Measurements from ENCODE around the gene MSL3B.

Gene MSL3B

DNA sequence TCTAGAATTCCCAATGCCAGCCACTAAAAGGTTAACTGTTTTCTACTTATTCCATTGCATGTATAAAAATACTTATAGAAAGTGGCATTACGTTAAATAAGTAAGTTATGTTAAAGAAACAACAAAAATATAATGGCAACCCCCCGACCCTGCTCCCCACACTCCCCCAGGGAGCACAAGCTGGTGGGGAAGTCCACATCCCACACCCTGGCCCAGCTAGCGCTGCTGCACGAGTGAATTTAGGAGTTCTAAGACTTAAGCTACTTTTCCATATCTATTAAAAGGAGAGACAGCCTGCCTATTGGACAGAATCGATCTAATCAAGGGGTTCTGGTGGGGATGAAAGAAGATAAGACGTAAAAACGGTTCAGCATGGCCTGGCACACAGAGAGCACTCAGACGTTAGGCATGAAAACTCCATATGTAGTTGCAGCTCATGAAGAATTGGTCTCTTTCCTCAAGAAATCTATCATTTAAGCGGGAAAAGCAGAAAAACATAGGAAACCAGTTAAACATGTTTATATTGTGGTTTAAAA, 30.4 kb downstream of the MSL3B start:
- DNase-seq (ENCODE audit: low read depth): no peak
- no peak overlapping the region for H3K4me3 ChIP-seq (ENCODE audit: low read depth, low read length)
- no peak for TF ChIP-seq MYC (IDR thresholded peaks at IDR 0.05; ENCODE audit: low read depth, low read length)
- TF ChIP-seq, protein P1, sequence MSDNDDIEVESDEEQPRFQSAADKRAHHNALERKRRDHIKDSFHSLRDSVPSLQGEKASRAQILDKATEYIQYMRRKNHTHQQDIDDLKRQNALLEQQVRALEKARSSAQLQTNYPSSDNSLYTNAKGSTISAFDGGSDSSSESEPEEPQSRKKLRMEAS (IDR thresholded peaks at IDR 0.05; ENCODE audit: low read depth, low read length): no peak
- TF ChIP-seq POLR2A (IDR thresholded peaks at IDR 0.05; ENCODE audit: extremely low read depth, insufficient read length): no peak
- TF ChIP-seq, protein P2, sequence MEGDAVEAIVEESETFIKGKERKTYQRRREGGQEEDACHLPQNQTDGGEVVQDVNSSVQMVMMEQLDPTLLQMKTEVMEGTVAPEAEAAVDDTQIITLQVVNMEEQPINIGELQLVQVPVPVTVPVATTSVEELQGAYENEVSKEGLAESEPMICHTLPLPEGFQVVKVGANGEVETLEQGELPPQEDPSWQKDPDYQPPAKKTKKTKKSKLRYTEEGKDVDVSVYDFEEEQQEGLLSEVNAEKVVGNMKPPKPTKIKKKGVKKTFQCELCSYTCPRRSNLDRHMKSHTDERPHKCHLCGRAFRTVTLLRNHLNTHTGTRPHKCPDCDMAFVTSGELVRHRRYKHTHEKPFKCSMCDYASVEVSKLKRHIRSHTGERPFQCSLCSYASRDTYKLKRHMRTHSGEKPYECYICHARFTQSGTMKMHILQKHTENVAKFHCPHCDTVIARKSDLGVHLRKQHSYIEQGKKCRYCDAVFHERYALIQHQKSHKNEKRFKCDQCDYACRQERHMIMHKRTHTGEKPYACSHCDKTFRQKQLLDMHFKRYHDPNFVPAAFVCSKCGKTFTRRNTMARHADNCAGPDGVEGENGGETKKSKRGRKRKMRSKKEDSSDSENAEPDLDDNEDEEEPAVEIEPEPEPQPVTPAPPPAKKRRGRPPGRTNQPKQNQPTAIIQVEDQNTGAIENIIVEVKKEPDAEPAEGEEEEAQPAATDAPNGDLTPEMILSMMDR (IDR thresholded peaks at IDR 0.05; ENCODE audit: low read depth, low read length): no peak

DNA sequence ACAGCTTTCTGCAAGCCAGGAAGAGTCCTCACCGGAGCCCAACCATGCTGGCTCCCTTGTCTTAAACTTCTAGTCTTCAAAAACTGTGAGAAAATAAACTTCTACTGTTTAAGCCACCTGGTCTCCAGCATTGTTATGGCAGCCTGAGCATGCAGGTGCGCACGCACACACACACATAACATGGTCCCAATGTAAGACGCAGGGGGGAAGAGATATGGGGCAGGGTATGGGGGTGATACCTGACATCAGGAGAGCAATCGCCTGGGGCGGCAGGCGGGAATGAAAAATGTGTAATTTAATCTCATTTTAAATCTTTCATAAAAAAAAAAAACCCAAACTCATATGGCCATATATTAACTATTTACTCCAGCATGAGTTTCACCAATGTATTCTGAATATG, 31.8 kb downstream of the MSL3B start:
- DNase-seq (ENCODE audit: low read depth): no peak
- no peak for TF ChIP-seq POLR2A (IDR thresholded peaks at IDR 0.05; ENCODE audit: extremely low read depth, insufficient read length)
- TF ChIP-seq, protein P2 (IDR thresholded peaks at IDR 0.05; ENCODE audit: low read depth, low read length): no peak
- TF ChIP-seq MYC (IDR thresholded peaks at IDR 0.05; ENCODE audit: low read depth, low read length): no peak
- TF ChIP-seq, protein P1 (IDR thresholded peaks at IDR 0.05; ENCODE audit: low read depth, low read length): no peak
- no peak overlapping the region for H3K4me3 ChIP-seq (ENCODE audit: low read depth, low read length)

DNA sequence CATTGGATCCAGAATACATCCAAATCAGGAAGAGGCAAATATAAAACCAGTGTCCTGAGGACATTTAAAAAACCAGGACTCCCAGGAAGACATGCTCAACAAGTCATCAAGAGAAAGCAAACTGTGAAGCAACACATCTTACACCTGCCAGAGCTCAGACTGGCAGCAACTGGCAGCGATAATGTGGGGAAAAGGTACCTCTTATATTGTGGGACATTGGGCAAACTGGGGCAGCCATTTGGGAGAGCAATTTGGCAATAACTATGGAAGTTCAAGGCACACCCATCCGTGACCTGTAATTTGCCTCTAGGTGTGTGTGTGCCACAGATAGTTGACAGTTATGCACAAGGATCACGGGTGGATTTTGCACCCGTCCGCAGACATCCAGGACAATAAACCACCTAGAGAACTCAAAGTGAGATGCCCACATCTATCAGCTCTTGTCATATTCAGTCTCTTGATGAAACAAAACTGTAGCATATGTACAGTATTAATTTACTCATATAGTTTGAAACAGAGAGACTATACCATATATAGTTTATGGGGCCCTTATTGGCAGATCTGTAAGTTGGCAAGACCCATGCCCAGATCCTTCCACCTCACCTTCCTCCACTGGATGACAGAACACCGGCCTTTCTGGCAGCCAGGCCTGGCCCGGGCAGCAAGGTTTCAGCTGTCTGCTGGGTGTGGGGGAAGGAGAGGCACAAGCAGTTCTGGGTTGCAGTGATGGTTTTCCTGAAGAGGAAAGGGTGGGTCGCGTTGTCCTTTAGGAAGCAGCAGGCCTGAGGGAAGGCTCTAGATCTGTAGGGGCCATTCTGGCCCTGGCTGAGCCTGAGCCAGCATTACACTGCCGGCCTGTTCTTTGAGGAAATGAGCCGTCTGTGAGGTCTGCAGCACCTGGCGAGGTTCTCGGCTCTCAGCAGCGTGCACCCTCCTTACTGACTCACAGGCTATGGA, 32.7 kb downstream of the MSL3B start:
- DNase-seq (ENCODE audit: low read depth): no peak
- TF ChIP-seq POLR2A (IDR thresholded peaks at IDR 0.05; ENCODE audit: extremely low read depth, insufficient read length): no peak
- TF ChIP-seq, protein P1 (IDR thresholded peaks at IDR 0.05; ENCODE audit: low read depth, low read length): no peak
- TF ChIP-seq, protein P2 (IDR thresholded peaks at IDR 0.05; ENCODE audit: low read depth, low read length): no peak
- H3K4me3 ChIP-seq (ENCODE audit: low read depth, low read length): no peak overlapping the region

DNA sequence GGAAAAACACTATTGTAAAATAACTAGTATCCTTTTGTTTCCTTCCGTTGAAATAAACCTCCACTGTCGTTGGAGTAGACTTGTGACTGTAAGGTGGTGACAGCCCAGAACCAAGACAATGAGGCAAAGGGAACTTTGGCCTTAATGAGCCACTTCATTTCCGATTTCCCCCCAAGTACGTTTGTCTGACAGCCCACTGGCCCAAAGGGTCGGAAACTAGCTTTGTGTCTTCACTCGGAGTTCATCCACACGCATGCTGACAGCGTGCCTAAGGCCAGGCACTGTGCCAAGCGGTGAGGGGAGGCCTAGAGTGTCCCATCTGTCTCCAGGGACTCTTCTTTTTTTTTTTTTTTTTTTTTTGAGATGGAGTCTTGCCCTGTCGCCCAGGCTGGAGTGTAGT, 34.8 kb downstream of the MSL3B start:
- H3K4me3 ChIP-seq (ENCODE audit: low read depth, low read length): no peak overlapping the region
- no peak for DNase-seq (ENCODE audit: low read depth)
- TF ChIP-seq MYC (IDR thresholded peaks at IDR 0.05; ENCODE audit: low read depth, low read length) (no peak), POLR2A (IDR thresholded peaks at IDR 0.05; ENCODE audit: extremely low read depth, insufficient read length) (no peak)
- TF ChIP-seq, protein P1 (IDR thresholded peaks at IDR 0.05; ENCODE audit: low read depth, low read length): no peak
- TF ChIP-seq, protein P2 (IDR thresholded peaks at IDR 0.05; ENCODE audit: low read depth, low read length): no peak

DNA sequence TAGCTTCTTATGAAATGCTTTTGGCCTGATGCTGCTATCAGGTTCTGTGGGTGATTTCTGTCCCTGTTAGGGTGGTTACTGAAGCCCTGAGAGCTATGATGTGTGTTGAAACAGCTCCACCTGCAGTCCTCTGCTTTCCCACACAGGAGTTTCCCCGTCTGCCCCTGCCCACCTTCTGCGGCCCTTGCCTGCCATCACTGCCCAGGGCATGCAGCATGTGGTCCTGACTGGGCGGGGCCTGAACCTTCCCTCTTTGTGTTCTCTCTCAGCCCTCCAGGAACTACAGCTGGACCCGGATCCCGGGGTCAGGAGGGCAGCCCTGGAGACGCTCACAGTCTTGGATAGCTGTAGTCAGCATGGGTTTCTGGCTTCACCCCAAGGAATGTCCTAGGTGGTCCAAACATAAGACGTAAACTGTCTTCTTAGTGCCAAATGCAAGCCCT, 35.3 kb downstream of the MSL3B start:
- peak; percentile 46 for DNase-seq (ENCODE audit: low read depth)
- TF ChIP-seq, protein P2 (IDR thresholded peaks at IDR 0.05; ENCODE audit: low read depth, low read length): peak; percentile 5
- TF ChIP-seq MYC (IDR thresholded peaks at IDR 0.05; ENCODE audit: low read depth, low read length): no peak
- no peak overlapping the region for H3K4me3 ChIP-seq (ENCODE audit: low read depth, low read length)
